HTR-8/SVneo (cell line): ENCODE measurements around the gene P3H3.

Source experiments
- DNase-seq: peaks from one replicate; pipeline ENCODE4 v3.0.0; 2011; ENCODE audit warnings: low spot score, mixed read lengths; ENCODE audit not compliant: insufficient read length
- FAIRE-seq: peaks from 2 replicates; lab custom pipeline; 2011; peaks lifted over from hg19 to GRCh38; lab: Jason Lieb, UNC

The P3H3 gene

DNA sequence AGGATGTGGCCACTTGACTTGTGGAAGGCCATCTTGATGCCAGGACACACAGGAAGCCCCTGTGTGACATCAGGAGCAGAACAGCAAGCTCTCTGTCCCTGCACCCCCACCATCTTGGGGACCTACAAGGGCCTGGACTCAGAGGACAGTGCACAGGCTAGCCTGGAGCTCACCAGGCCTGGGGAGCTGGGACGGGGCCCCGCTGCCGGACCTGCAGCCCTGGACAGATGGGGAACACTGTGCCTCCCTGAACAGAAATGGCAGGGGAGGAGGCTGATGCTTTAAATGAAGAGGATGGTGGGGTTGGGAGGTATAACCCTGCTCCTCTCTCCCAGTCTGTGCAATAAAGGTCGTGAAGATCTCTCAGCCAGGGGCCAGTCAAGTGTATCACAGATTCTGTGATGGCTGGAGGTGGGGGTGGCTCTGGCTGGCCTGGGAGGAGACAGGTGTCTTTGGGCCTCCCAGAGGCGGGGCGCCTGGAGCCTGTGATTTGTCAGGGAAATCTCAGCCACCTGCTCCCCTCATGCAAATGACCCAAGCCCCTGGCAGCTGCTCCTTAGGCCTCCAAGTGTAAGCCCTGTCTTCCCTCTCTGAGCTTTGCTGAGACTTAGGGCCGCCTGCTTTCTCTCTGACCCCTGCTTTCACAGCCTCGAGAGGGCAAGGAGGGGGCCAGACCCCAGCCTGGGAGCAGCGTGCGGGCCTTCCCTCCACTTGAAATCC lies 11.4 kb downstream of the P3H3 start:
- no peak for FAIRE-seq
- no peak for DNase-seq

DNA sequence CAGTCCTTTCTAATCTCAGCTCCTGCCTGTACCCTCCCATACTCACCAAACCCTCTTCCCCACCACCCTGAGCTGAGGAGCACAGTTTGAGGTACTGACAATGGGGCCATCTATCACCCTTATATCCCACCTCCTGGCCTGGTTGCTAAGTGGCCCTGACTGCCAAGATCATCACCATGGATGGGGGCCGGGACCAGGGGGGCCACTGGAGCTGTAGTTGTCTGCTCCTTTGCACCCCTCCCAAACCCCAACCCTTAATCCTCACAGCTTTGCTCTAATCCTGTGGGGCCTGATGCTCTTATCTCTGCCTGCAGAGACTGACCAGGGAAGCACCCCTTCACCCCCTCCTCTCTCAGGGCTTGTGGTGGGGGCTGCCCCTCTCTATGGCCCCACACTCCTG lies 12.1 kb downstream of the P3H3 start:
- DNase-seq: no peak
- FAIRE-seq: no peak

DNA sequence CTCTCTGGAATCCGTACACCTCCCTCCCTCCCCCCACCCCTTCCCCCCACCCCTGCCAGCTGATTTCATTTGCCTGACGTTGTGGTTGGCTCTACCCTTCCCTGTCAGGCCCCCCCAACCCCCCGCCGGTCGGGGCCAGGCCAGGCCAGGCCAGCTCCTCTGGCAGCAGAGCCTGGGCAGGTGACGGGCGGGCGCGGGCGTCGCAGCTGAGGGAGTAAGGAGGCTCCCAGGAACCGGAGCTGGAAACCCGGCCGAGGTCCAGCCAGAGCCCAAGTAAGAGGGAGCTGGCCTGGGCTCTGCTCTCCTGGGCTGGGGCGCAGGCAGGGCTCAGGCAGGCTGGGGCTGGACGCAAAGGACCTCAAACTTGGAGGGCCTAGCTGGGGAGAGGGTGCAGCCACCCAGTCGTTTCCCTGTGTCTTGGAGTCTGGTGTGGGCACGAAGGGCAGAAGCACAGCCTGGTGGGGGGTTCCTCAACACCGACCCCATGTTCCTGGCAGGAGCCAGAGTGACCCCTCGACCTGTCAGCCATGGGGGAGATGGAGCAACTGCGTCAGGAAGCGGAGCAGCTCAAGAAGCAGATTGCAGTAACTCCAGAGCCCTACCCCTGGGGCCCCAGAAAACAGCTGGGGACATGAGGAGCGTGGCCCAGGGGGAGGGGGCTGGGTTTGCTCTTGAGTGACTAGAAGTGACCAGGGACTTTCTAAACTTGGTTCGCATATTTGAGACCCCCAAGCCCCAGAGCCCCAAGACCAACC lies 12.7 kb downstream of the P3H3 start, which contains the start of gene GNB3:
GNB3 (plus strand) TSS at position 165 of the 755 bp plus-strand sequence; CDS start at position 528, 363 bp downstream.
- FAIRE-seq (no peak), DNase-seq (no peak)

DNA sequence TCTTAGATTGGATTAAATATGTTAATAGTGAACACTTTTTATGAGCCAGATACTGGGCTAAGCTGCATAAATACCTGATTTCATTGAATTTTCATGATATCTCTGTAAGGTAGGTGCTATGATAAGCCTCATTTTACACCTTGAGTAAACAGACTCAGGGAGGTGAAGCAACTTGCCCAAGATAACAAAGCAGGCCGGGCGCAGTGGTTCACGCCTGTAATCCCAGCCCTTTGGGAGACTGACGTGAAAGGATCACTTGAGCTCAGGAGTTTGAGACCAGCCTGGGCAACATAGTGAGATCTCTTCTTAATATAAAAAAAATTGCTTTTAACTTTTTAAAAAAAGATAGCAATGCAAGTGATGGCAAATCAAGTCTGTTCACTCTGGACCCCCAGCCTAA lies 13.9 kb downstream of the P3H3 start:
- FAIRE-seq: no peak

DNA sequence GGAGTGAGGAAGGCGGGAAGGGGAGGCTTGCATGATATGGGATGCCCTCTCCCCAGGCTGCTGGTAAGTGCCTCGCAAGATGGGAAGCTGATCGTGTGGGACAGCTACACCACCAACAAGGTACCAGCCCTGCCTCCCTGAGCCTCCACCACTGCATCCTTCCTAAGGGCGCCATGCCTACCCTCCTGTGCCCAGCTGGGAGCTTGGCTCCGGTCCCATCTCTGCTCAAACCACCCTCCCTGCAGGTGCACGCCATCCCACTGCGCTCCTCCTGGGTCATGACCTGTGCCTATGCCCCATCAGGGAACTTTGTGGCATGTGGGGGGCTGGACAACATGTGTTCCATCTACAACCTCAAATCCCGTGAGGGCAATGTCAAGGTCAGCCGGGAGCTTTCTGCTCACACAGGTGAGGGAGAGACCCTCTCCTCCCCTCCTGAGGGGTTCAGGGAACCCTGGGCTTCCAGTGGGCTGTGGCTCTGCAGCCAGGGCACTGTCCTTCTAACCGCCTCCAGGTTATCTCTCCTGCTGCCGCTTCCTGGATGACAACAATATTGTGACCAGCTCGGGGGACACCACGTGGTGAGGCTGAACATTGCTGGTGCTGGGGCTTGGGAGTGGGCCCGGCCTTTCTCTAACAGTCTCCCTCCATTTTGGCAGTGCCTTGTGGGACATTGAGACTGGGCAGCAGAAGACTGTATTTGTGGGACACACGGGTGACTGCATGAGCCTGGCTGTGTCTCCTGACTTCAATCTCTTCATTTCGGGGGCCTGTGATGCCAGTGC lies 15.1 kb downstream of the P3H3 start:
- no peak for FAIRE-seq
- no peak for DNase-seq

More for the DNA sequence above, 13.9 kb downstream of the P3H3 start:
- DNase-seq: no peak

DNA sequence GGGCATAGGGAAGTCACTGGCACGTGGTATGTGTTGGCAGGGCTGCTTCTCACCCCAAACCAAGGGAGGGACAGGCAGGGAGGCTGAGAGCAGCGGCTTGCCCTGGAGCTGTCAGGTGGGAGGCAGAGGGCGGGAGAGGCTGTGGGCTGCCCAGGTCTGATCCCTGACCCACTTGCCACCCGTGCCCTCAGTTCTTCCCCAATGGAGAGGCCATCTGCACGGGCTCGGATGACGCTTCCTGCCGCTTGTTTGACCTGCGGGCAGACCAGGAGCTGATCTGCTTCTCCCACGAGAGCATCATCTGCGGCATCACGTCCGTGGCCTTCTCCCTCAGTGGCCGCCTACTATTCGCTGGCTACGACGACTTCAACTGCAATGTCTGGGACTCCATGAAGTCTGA lies 17.2 kb downstream of the P3H3 start:
- DNase-seq (no peak), FAIRE-seq (peak; percentile 58)

DNA sequence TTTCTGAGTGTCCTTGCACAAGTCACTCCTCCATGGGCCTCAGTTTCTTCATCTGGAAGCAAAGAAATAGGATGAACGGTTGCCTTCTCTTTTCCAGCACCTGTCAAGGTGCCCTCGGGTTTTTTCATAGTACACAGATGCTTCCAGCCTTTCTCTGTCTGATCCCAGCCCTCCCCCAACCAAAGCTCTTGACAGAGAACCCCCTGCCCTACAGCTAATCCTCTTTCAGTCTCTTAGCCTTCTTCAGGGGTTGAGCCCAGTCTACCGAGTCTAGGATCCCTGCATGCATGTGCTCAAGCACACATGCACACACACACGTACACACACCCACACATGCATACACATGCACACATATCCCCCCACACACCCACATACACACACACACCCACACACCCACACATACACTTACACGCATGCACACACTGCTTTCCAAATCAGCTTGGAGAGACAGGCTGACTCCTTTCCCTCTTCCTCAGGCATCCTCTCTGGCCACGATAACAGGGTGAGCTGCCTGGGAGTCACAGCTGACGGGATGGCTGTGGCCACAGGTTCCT lies 18.2 kb downstream of the P3H3 start:
- FAIRE-seq: peak; percentile 81
- DNase-seq: no peak

DNA sequence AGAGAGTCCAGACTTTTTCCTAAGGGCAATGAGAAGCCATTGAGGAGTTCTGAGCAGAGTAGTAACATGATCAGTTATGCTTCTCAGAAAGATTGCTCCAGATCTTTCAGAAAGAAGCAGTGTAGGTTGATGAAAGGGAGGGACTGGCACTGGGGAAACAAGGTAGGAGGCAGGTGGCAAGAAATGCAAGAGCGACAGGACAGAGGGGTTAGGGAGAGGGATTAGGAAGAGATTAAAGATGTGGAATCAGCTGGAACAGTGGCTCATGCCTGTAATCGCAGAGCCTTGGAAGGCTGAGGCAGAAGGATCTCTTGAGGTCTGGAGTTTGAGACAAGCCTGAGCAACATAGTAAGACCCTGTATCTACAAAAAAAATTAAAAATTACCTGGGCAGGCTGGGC lies 19.5 kb downstream of the P3H3 start:
- FAIRE-seq (no peak), DNase-seq (no peak)

DNA sequence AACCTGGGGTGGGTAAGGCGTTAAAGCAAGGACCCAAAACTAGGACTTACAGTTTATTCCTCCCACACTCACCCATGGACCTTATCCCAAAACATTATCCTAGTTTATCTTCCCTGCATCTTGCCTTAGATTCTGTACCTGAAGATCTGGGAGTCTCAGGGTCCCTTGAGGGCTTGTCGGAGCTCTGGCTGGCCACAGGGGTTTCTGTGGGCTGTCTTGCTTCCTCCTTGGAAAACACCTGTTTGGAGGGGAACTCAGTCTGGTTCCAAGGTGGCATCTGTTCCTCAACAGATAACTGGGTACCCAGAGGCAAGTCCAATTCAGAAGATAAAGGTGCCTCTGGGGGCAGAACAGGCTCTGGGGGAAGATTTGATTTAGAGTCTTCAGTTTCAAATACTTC lies 21.2 kb downstream of the P3H3 start:
- FAIRE-seq (no peak), DNase-seq (no peak)

DNA sequence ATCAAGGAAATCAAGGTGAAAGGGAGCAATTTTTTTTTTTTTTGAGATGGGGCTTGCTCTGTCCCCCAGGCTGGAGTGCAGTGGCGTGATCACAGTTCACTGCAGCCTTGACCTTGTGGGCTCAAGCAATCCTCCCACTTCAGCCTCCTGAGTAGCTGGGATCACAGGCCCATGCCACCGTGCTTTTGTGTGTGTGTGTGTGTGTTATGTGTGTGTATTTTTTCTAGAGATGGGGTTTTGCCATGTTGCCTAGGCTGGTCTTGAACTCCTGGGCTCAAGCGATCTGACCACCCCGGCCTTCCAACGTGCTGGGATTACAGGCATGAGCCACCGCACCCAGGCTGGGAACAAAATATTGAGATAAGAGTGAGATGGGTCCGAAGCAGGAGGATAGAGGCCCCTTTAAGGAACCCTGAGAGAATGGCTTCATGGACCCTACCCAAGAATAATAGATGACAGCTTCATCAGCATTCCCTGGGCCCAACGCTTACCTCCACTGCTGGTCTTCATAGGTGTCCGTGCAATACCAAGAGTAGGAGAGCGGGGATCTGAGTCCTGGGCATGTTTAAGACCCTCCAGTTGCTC lies 21.9 kb downstream of the P3H3 start:
- DNase-seq (no peak), FAIRE-seq (no peak)

DNA sequence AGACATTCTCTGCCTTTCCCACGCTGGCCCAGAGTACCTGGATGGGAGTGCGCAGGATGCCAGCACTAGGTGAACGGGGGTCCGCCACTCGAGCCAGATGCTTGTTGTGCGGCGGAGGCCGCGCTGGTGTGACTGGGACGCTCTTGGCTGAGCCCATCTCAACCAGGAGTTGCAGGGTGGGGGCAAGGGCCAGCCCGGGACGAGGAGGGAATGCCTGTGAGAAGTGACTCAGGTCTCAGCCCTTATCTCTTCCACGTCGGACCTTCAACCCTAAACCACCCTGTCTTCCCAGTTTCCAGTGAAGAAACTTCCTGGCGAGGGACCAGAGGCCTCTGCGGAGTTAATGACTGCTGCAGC lies 22.6 kb downstream of the P3H3 start:
- no peak for DNase-seq
- FAIRE-seq: no peak

DNA sequence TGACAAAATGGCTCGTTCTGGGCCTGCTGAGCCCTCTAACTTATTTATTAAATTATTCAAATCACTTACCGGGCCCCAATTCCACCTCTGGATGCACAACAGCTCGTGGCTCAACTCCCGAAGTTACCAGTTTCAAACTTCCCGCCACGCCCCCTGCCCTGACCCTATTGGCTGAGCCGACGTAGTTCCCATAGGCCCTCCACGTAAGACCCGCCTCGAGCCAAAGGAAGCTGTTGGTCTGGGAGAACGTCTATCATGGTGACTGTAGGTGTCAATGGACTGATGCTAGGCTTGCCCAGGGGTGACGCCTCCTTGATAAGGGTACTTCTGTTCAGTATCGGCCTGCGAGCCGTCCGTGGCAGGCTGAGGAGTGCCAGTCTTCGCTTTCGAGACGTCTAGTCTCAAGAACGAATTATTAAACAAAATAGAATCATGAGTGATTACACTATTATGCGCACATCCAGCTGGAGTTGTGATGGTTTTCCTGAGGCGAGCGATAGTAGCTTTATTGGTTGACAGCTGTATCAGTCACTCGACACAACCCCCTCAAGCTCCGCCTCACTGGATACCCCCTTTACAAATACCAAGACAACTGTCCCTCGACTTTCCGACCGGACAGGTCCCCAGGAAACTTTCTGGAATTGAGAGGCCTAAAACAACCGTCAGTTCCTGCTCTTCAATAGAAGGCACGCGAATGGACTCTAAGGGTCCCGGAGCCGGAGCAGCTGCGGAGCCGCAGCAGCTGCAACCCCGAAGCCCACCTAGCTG lies 23.1 kb downstream of the P3H3 start, which contains the start of gene CDCA3:
CDCA3 (minus strand) TSS at position 134 of the 768 bp plus-strand sequence. CDS start 334 bp downstream, outside the sequence.
- DNase-seq (peak; percentile 100), FAIRE-seq (peak; percentile 99)

DNA sequence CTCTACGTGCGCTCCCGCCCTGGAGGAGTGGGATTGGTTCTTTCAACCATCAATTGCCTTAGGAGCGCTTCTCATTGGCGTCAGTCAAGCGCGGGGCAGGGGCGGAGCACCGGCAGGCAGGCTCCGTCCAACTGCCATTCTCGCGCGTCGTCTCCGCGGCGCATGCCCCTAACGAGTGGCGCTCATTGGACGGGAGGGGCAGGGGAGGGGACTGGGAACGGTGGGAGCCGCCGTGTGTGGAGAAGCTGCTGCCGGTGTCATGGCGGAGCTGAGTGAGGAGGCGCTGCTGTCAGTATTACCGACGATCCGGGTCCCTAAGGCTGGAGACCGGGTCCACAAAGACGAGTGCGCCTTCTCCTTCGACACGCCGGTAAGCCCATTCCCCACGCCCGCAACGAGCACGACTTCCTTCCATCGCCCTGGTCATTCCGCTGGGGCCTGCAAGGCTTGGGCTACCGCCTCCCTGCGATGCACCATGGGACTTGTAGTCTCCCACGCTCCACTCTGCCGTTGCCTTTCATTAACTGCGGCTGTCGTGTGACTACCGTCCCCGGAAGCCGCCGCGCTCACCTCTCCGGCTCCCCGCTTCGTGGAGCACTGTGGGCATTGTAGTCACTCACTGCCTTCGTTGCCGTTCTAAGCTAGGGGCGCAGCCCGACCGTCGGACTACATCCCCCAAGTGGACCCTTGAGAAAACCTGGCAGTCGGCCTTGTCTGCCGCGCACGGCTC lies 23.9 kb downstream of the P3H3 start, which contains the start of gene USP5:
USP5 (plus strand) TSS at position 230 of the 730 bp plus-strand sequence; CDS start at position 260, 30 bp downstream.
- DNase-seq: peak; percentile 100
- FAIRE-seq: peak; percentile 98

DNA sequence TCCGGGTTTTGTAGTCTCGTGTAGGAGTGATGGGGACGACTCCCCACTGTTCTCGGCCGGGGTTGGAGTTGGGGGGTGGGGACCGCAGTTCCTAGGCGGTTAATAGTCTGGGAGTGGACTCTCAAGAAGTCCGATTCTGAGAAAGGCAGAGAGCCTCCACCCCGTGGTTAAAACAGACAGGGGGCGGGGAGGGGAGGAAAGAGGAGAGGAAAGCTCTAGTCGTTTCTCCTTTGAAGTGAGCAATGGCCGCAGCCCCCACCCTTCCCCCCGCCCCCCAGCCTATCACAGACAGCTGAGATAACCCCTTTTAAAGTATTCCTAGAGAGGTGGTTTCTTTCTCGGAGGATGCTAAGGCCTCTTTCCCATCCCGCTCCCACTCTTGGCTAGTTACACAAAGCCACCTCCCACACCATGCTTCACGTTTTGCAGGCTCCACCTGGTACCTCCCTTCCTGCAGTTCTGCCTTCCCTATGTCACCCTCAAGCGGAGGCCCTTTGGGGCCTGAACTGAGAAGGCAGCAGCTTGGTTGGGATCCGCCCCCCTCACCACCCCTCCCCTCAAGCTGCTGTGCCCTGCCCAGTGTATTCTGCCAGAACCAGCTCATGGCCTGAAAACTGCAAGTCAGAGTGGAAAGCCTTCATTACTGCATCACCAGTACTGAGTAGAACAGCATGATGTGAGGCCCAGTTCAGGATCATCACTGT lies 24.6 kb downstream of the P3H3 start:
- DNase-seq (peak; percentile 58), FAIRE-seq (peak; percentile 59)

DNA sequence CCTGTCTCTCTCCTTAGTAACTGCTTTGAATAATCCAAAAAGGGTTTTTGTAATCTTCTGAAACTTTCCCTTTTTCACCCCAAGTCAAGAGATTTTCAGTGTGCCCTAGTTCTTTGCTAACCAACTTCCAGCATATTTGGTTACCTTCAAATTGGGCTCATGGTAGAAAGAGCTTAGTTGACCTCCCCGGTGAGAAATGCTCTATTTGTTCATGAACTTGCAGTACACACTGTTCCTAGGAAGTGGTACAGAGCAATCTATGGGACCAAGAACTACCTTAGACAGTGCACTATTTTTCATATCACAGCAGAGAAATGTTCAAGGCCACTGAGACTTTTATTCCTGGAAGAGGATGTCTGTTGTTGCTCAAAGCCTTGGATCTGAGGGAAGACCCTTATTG lies 25.4 kb downstream of the P3H3 start:
- DNase-seq: no peak
- FAIRE-seq: no peak

DNA sequence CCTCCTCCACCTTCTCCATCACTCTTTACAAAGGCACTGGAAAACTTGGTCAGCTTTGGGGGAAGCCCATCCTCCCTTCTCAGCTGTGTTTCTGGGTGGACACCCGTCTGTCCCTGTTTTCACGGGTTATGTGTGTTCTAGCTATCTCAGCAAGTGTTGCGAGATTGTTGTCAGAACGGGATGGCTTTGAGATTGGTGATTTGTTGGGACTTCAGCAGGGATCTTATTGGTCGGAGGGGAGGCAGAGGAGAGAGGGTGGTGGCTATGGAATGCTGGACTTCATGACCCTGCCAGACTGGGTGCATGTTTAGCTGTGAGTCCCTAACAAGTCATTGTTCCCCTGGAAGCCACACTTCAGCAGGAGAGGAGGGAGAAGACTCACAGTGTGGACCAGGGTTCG lies 25.8 kb downstream of the P3H3 start:
- FAIRE-seq: no peak

DNA sequence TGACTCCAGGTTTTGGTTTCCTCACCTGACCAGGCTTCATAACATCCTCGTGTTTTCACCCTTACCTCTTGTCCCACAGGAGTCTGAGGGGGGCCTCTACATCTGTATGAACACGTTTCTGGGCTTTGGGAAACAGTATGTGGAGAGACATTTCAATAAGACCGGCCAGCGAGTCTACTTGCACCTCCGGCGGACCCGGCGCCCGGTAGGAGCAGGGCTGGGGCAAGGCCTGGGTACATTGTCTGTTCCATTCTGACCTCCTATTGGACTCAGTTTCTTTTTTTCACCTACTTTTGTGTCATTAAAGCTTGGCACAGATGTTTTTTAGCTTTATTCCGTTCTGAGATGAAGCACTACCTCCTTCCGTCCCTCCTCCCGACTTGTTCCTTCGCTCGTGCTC lies 27.1 kb downstream of the P3H3 start:
- no peak for DNase-seq
- FAIRE-seq: no peak

More for the DNA sequence above, 25.8 kb downstream of the P3H3 start:
- DNase-seq: no peak

DNA sequence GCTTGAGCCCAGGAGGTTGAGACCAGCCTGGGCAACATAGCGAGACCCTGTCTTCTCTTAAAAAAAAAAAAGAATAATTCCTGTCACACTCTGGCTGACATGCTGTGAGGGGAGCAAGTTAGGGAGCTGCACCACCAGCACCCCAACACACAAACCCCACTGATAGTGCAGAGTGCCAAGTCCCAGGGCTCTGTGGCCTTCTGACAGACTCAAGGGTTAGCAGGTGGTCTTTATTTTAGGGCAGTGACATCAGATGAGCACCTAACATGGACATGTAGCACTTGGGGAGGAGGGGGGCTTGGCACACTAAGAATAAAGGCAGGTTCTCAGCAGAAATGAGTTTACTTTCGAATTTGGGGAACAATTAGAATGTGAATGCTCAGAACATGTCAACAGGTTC lies 30.6 kb downstream of the P3H3 start:
- DNase-seq (no peak), FAIRE-seq (no peak)
